ENCODE results near the gene LRCH1. TPM values are rescaled to one million over a fixed set of nuclear protein-coding genes. Genes with fewer than 3 reads are reported as not detected.

The LRCH1 gene
- total and polyA plus RNA-seq, 2 of the 4 experiments (the other 2 are of a cell fraction): 7.0 to 8.8 TPM

DNA sequence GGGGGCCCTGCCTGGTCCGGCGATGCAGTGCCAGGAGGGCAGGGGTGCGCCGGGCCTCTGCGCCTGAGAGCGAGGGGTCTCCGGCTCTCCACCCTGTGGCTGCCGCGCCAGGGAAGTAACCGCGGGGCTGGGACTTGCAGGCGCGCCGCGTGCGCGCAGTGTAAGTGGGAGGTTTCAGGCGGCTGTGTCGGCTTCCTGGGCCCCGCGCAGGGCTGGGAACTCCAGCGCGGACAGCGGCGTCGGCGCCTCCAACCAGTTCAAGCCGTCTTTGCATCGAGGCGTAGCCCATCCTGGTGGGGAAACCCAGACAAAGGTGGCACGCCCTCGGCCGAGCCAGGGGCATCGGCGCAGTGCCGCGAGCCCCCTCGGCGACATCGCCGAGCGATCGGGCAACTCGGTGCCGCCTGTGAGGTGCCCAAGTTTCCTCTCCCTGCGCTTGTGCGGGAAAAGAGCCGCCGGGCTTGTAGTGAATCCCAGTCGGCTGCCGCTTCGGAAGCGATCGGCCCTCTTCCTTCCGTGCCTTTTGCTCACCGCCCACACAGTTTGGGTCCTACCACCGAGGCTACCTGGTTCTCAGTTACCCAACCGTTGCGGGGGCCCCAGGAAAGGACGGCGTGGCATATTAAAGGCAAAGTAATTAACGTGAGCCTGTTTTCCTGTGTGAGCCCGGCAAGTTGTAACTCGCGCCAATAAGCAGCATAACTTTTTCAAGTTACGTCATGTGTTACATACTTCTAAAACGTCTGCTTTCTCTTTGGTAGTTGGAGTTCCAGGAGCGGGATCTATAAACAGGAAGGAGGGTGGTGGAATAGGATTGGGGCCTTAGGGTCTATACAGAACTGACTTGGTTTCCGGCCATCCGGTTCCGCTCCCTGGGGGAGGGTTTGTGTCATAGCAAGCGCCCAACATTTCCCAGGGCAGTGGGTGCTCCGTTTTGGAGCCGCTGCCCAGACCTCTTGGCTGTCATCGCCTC is 1.2 kb downstream of the LRCH1 start:
- Histone ChIP-seq H2AK5ac (ENCODE audit: low read depth, low read length) (peak overlapping the region; percentile 55), H2AFZ (replicated peaks; ENCODE audit: low read length, poor library complexity) (peak overlapping the region; percentile 92), H3K4ac (ENCODE audit: low read depth, low read length) (peak overlapping the region; percentile 84), H2AK9ac (replicated peaks; ENCODE audit: low read depth, low read length, poor library complexity) (peak overlapping the region; percentile 91), H3K9me1 (ENCODE audit: insufficient read depth, low read length) (peaks cover 3% of the 10 kb centered on the region; the same call in 1 of the 2 replicates), H3K9me3 (ENCODE audit: control insufficient read depth, insufficient read depth, low read length) (no peaks in the 10 kb centered on the region), H3K79me1 (ENCODE audit: low read depth in 1 of 2, low read length in 2 of 2) (peaks cover 8 to 42% of the 10 kb centered on the region in 2 experiments; a peak in 3 of 4 replicates), H3K4me2 (ENCODE audit: low read depth, low read length) (peak overlapping the region; percentile 92), H2BK15ac (ENCODE audit: low read depth, low read length) (peak overlapping the region; percentile 71; the same call in 2 of the 3 replicates), H3K56ac (ENCODE audit: extremely low read depth, insufficient read depth, low read length) (peak overlapping the region; percentile 82), H3K4me1 (ENCODE audit: control insufficient read depth, insufficient read depth, low read length) (peaks cover 4% of the 10 kb centered on the region), H4K20me1 (ENCODE audit: insufficient read depth, low read length) (peaks cover 14% of the 10 kb centered on the region; the same call in 1 of the 2 replicates), H3K14ac (replicated peaks; ENCODE audit: low read depth, low read length) (peak overlapping the region; percentile 92), H2BK5ac (ENCODE audit: low read depth, low read length, poor library complexity, severe bottlenecking) (peak overlapping the region; percentile 79), H3K36me3 (ENCODE audit: control insufficient read depth, insufficient read depth, low read length) (no peaks in the 10 kb centered on the region), H4K91ac (ENCODE audit: insufficient read depth, low read depth, low read length) (peak overlapping the region; percentile 79), H3K27ac (ENCODE audit: insufficient read depth, low read length) (peak overlapping the region; percentile 89), H2BK120ac (ENCODE audit: low read depth, low read length) (peak overlapping the region; percentile 76), H4K8ac (ENCODE audit: low read depth in 2 of 2, low read length in 2 of 2) (peak overlapping the region; percentile 51 to 69; a peak in 2 of 4 replicates), H3K27me3 (ENCODE audit: control insufficient read depth, insufficient read depth, low read length) (no peaks in the 10 kb centered on the region), H3K9ac (ENCODE audit: low read depth, low read length) (peak overlapping the region; percentile 59), H3K4me3 (ENCODE audit: insufficient read depth, low read depth, low read length) (peak overlapping the region; percentile 71), H3K23ac (ENCODE audit: low read depth, low read length) (peak overlapping the region; percentile 84), H4K5ac (ENCODE audit: low read depth, low read length) (peak overlapping the region; percentile 34), H3K18ac (ENCODE audit: low read depth, low read length) (peak overlapping the region; percentile 25), H2BK20ac (ENCODE audit: low read depth, low read length) (peak overlapping the region; percentile 35; the same call in 1 of the 2 replicates)
- TF ChIP-seq MXI1 (IDR thresholded peaks at IDR 0.05; ENCODE audit: borderline replicate concordance, low read depth, low read length) (peak; percentile 81), POLR2A (IDR thresholded peaks at IDR 0.05; ENCODE audit: low read depth, low read length) (peak; percentile 38; the same call in 1 of the 2 replicates), NFE2L2 (IDR thresholded peaks at IDR 0.05; ENCODE audit: low read depth, low read length) (no peak)
- no TSS peak for BruUV-seq (replicated peaks)
- dilution Hi-C loops (cut with HindIII; ENCODE audit: low sequenced_read_pairs, unreplicated experiment) (no loop called here), intact Hi-C loops (cut with micrococcal nuclease) (loop anchor here (1.0 to 5.0 kb wide), 3 partner anchors 63 to 243 kb away; partner anchors contain the start of gene ESD), in situ Hi-C loops (cut with MboI; ENCODE audit: low sequenced_read_pairs) (loop anchor here (5.0 to 10.0 kb wide), 2 partner anchors 58 to 131 kb away; no protein-coding TSS in a partner anchor)
- WGBS, 2 experiments (ENCODE audit: extremely low coverage in 2 of 2, insufficient read length in 1 of 2): 0% methylated on average over 43 of the region's 75 CpGs; no CpG with 5 or more reads in 1 of the 2 experiments
- CTCF ChIA-PET: no interaction called here
- peak; percentile 95 for DNase-seq
- POLR2A ChIA-PET (ENCODE audit: unreplicated experiment): no interaction called here
- ATAC-seq (ENCODE audit: low read depth): peak; percentile 67
